HEK293T (cell line): ENCODE measurements around the gene SEMA7A.

Source experiments
- CTCF ChIA-PET: fragments of 350-600 bp; formaldehyde crosslinking; extraction: SDS; loops from one replicate; lab custom pipeline; 2021; ENCODE audit warnings: antibody characterized with exemption, inconsistent platforms; lab: Yijun Ruan, JAX
- POLR2A ChIA-PET: fragments of 350-600 bp; formaldehyde crosslinking; extraction: SDS; loops from one replicate; lab custom pipeline; 2020; ENCODE audit warnings: antibody characterized with exemption, inconsistent platforms; lab: Yijun Ruan, JAX
- DNase-seq: peaks from one replicate; pipeline ENCODE4 v3.0.0; 2012; ENCODE audit warnings: mixed read lengths; ENCODE audit errors: extremely low spot score
- ARNT ChIP-seq: fragments of 450-650 bp; IDR thresholded peaks from 2 replicates; pipeline ENCODE4 v1.6.1; 2017; ENCODE audit warnings: mild to moderate bottlenecking
- BHLHE40 ChIP-seq: fragments of 450-650 bp; IDR thresholded peaks from 2 replicates; pipeline ENCODE4 v1.6.1; 2016; ENCODE audit warnings: mild to moderate bottlenecking, moderate library complexity, borderline replicate concordance
- CTBP1 ChIP-seq: fragments of 450-650 bp; IDR thresholded peaks from 2 replicates; pipeline ENCODE4 v1.6.1; 2016; ENCODE audit warnings: borderline replicate concordance
- ELF4 ChIP-seq: fragments of 450-650 bp; IDR thresholded peaks from 2 replicates; pipeline ENCODE4 v1.6.1; 2017; ENCODE audit warnings: antibody characterized with exemption
- FOXA1 ChIP-seq: fragments of 450-650 bp; IDR thresholded peaks from 2 replicates; pipeline ENCODE4 v1.6.1; 2016; ENCODE audit warnings: mild to moderate bottlenecking
- FOXK2 ChIP-seq: fragments of 450-650 bp; IDR thresholded peaks from 2 replicates; pipeline ENCODE4 v1.6.1; 2016; ENCODE audit warnings: mild to moderate bottlenecking
- FOXM1 ChIP-seq: fragments of 450-650 bp; IDR thresholded peaks from 2 replicates; pipeline ENCODE4 v1.6.1; 2017; ENCODE audit warnings: mild to moderate bottlenecking, borderline replicate concordance
- HDGF ChIP-seq: fragments of 450-650 bp; IDR thresholded peaks from 2 replicates; pipeline ENCODE4 v1.6.1; 2017; ENCODE audit warnings: antibody characterized with exemption, borderline replicate concordance
- L3MBTL2 ChIP-seq: fragments of 450-650 bp; conservative IDR thresholded peaks from 2 replicates; pipeline ENCODE4 v1.6.1; 2016; ENCODE audit warnings: mild to moderate bottlenecking
- LEF1 ChIP-seq: fragments of 450-650 bp; IDR thresholded peaks from 2 replicates; pipeline ENCODE4 v1.6.1; 2017; ENCODE audit warnings: mild to moderate bottlenecking, borderline replicate concordance
- NFRKB ChIP-seq: fragments of 450-650 bp; IDR thresholded peaks from 2 replicates; pipeline ENCODE4 v1.6.1; 2016; ENCODE audit warnings: mild to moderate bottlenecking, moderate library complexity
- PKNOX1 ChIP-seq: fragments of 450-650 bp; IDR thresholded peaks from 2 replicates; pipeline ENCODE4 v1.6.1; 2016
- SP1 ChIP-seq: fragments of 450-650 bp; IDR thresholded peaks from 2 replicates; pipeline ENCODE4 v1.6.1; 2017
- SUZ12 ChIP-seq: fragments of 450-650 bp; IDR thresholded peaks from 2 replicates; pipeline ENCODE4 v1.6.1; 2016; ENCODE audit warnings: mild to moderate bottlenecking
- TARDBP ChIP-seq: fragments of 450-650 bp; IDR thresholded peaks from 2 replicates; pipeline ENCODE4 v1.6.1; 2016
- ZNF384 ChIP-seq: fragments of 450-650 bp; IDR thresholded peaks from 2 replicates; pipeline ENCODE4 v1.6.1; 2016

The SEMA7A gene

GRCh38 chr15:74429781-74430400 lies 3.9 kb downstream of the SEMA7A start:
- TF ChIP-seq BHLHE40 (no peak), FOXK2 (no peak), LEF1 (no peak), FOXM1 (no peak), CTBP1 (no peak)
- CTCF ChIA-PET = interaction anchor here (2.1 kb wide), 1 partner anchor 9 kb away, joined by 5 read pairs; no protein-coding TSS in a partner anchor
- POLR2A ChIA-PET = interaction anchor here (1.3 kb wide), 1 partner anchor 31 kb away, joined by 3 read pairs; the partner anchor contains the start of gene UBL7
- no peak for DNase-seq

GRCh38 chr15:74428970-74429780 lies 4.6 kb downstream of the SEMA7A start:
- TF ChIP-seq FOXK2 = no peak
- no peak for TF ChIP-seq L3MBTL2
- TF ChIP-seq NFRKB = no peak
- TF ChIP-seq ARNT = no peak
- TF ChIP-seq SUZ12 = no peak
- TF ChIP-seq PKNOX1 = no peak
- no peak for TF ChIP-seq HDGF
- TF ChIP-seq FOXM1 = no peak
- TF ChIP-seq CTBP1 = no peak
- no peak for TF ChIP-seq ELF4
- TF ChIP-seq TARDBP = no peak
- ChIA-PET CTCF (interaction anchor here (2.1 kb wide), 1 partner anchor 9 kb away, joined by 5 read pairs; no protein-coding TSS in a partner anchor), POLR2A (interaction anchor here (1.3 kb wide), 1 partner anchor 32 kb away, joined by 3 read pairs; the partner anchor contains the start of gene UBL7)
- no peak for DNase-seq

- ChIA-PET CTCF (interaction anchor here (0.6 to 2.1 kb wide), 2 partner anchors 10 to 194 kb away, joined by 3 to 5 read pairs; no protein-coding TSS in a partner anchor), POLR2A (interaction anchor here (1.3 kb wide), 1 partner anchor 19 kb away, joined by 3 read pairs; no protein-coding TSS in a partner anchor)
- TF ChIP-seq FOXM1 = no peak
- TF ChIP-seq FOXA1 = no peak
- no peak for TF ChIP-seq TARDBP
- TF ChIP-seq SP1 = no peak
- TF ChIP-seq HDGF = no peak
- no peak for TF ChIP-seq ELF4
- TF ChIP-seq FOXK2 = no peak
- TF ChIP-seq LEF1 = no peak
- no peak for TF ChIP-seq ARNT
- no peak for TF ChIP-seq NFRKB
- TF ChIP-seq L3MBTL2 = no peak
- TF ChIP-seq SUZ12 = no peak
- no peak for TF ChIP-seq PKNOX1
- no peak for TF ChIP-seq CTBP1
- TF ChIP-seq ZNF384 = no peak
- TF ChIP-seq BHLHE40 = no peak
- no peak for DNase-seq
Measured at GRCh38 chr15:74428442-74428787, 5.3 kb downstream of the SEMA7A start.

- POLR2A ChIA-PET = interaction anchor here (1.3 kb wide), 1 partner anchor 18 kb away, joined by 3 read pairs; no protein-coding TSS in a partner anchor
- TF ChIP-seq ELF4 = no peak
- no peak for TF ChIP-seq NFRKB
- no peak for TF ChIP-seq PKNOX1
- TF ChIP-seq TARDBP = no peak
- no peak for TF ChIP-seq ARNT
- no peak for TF ChIP-seq SP1
- TF ChIP-seq CTBP1 = no peak
- no peak for TF ChIP-seq HDGF
- no peak for TF ChIP-seq ZNF384
- TF ChIP-seq BHLHE40 = no peak
- TF ChIP-seq FOXM1 = no peak
- no peak for TF ChIP-seq FOXA1
- TF ChIP-seq L3MBTL2 = no peak
- CTCF ChIA-PET = interaction anchor here (0.6 to 2.1 kb wide), 2 partner anchors 11 to 194 kb away, joined by 3 to 5 read pairs; no protein-coding TSS in a partner anchor
- DNase-seq = no peak
Measured at GRCh38 chr15:74427607-74428441, 5.9 kb downstream of the SEMA7A start.
